HEK293 (cell line): ENCODE measurements around the gene DSN1.

Source experiments
- CTCF ChIA-PET: fragments of 350-600 bp; formaldehyde crosslinking; extraction: SDS; loops from one replicate; lab custom pipeline; 2021; ENCODE audit warnings: antibody characterized with exemption; lab: Yijun Ruan, JAX
- POLR2A ChIA-PET: fragments of 300-600 bp; formaldehyde crosslinking; extraction: SDS; loops from one replicate; lab custom pipeline; 2020; ENCODE audit warnings: antibody characterized with exemption, inconsistent platforms; lab: Yijun Ruan, JAX
- H3K27ac ChIP-seq: fragments of 200-500 bp; sonication (Bioruptor generic); 2 replicates; pipeline ENCODE4 v1.5.1; 2014; ENCODE audit warnings: low read depth, low read length, control low read depth, inconsistent platforms; ENCODE audit errors: extremely low read depth
- H3K36me3 ChIP-seq, 2 experiments: fragments of 200-500 bp in 1 of 2; sonication (Bioruptor generic) in 1 of 2; 1 replicate in 1 of 2; 2 replicates in 1 of 2; pipeline ENCODE4 v1.5.1; 2014 to 2017; ENCODE audit warnings: inconsistent platforms in 2 of 2, low read length in 2 of 2; ENCODE audit not compliant: control insufficient read depth in 2 of 2, insufficient read depth in 1 of 2
- H3K4me1 ChIP-seq: fragments of 200-500 bp; sonication (Bioruptor generic); 2 replicates; pipeline ENCODE4 v1.5.1; 2014; ENCODE audit warnings: mild to moderate bottlenecking, low read length, inconsistent platforms; ENCODE audit not compliant: control insufficient read depth, insufficient read depth
- H3K4me3 ChIP-seq: 2 replicates; pipeline ENCODE4 v1.5.1; 2011; ENCODE audit warnings: low read depth, mild to moderate bottlenecking, control low read depth, low read length, moderate library complexity
- H3K9me3 ChIP-seq: fragments of 200-500 bp; sonication (Bioruptor generic); 2 replicates; pipeline ENCODE4 v1.5.1; 2014; ENCODE audit warnings: low read depth, low read length, inconsistent platforms; ENCODE audit not compliant: control insufficient read depth, insufficient read depth
- HOXA7 ChIP-seq: sonication (generic); formaldehyde crosslinking; IDR thresholded peaks from 2 replicates; pipeline ENCODE4 v1.8.1; 2022; ENCODE audit warnings: missing genetic modification reagents, borderline replicate concordance
- HOXC10 ChIP-seq: sonication (generic); formaldehyde crosslinking; IDR thresholded peaks from 2 replicates; pipeline ENCODE4 v1.8.1; 2023; ENCODE audit warnings: mild to moderate bottlenecking, missing genetic modification reagents
- INSM2 ChIP-seq: fragments of 450-650 bp; formaldehyde crosslinking; IDR thresholded peaks from 2 replicates; pipeline ENCODE4 v1.5.1; 2016; ENCODE audit warnings: missing biosample characterization, missing genetic modification characterization
- KLF16 ChIP-seq: fragments of 450-650 bp; formaldehyde crosslinking; IDR thresholded peaks from 2 replicates; pipeline ENCODE4 v1.5.1; 2017; ENCODE audit warnings: missing biosample characterization, missing genetic modification characterization
- SALL2 ChIP-seq: fragments of 450-650 bp; formaldehyde crosslinking; IDR thresholded peaks from 2 replicates; pipeline ENCODE4 v1.5.0; 2017; ENCODE audit warnings: missing biosample characterization, mild to moderate bottlenecking, missing genetic modification characterization, borderline replicate concordance
- ZNF155 ChIP-seq: fragments of 450-650 bp; formaldehyde crosslinking; IDR thresholded peaks from 2 replicates; pipeline ENCODE4 v1.5.1; 2016; ENCODE audit warnings: missing biosample characterization, missing genetic modification characterization
- ZNF175 ChIP-seq: fragments of 450-650 bp; formaldehyde crosslinking; IDR thresholded peaks from 2 replicates; pipeline ENCODE4 v1.5.1; 2016; ENCODE audit warnings: missing biosample characterization, missing genetic modification characterization
- ZNF530 ChIP-seq: fragments of 450-650 bp; formaldehyde crosslinking; IDR thresholded peaks from 2 replicates; pipeline ENCODE4 v1.5.1; 2016; ENCODE audit warnings: low read depth, missing biosample characterization, missing genetic modification characterization
- ZNF544 ChIP-seq: fragments of 450-650 bp; formaldehyde crosslinking; IDR thresholded peaks from 2 replicates; pipeline ENCODE4 v1.5.0; 2017; ENCODE audit warnings: missing biosample characterization, missing genetic modification characterization
- ZNF580 ChIP-seq: fragments of 450-650 bp; formaldehyde crosslinking; IDR thresholded peaks from 2 replicates; pipeline ENCODE4 v1.5.1; 2016; ENCODE audit warnings: missing biosample characterization, missing genetic modification characterization
- ZNF792 ChIP-seq: fragments of 450-650 bp; formaldehyde crosslinking; IDR thresholded peaks from 2 replicates; pipeline ENCODE4 v1.5.1; 2016; ENCODE audit warnings: missing biosample characterization, missing genetic modification characterization
- TF ChIP-seq, protein P1 (sequence below): fragments of 450-650 bp; formaldehyde crosslinking; IDR thresholded peaks from 2 replicates; pipeline ENCODE4 v1.5.1; 2016; ENCODE audit warnings: missing biosample characterization, missing genetic modification characterization
- TF ChIP-seq, protein P2 (sequence below): fragments of 450-650 bp; formaldehyde crosslinking; IDR thresholded peaks from 2 replicates; pipeline ENCODE4 v1.5.1; 2016; ENCODE audit warnings: missing biosample characterization, missing genetic modification characterization
- TF ChIP-seq, protein P3 (sequence below): fragments of 450-650 bp; formaldehyde crosslinking; IDR thresholded peaks from 2 replicates; pipeline ENCODE4 v1.5.1; 2016; ENCODE audit warnings: missing biosample characterization, missing genetic modification characterization
- TF ChIP-seq, protein P4 (sequence below): fragments of 450-650 bp; formaldehyde crosslinking; IDR thresholded peaks from 2 replicates; pipeline ENCODE4 v1.5.1; 2016; ENCODE audit warnings: missing biosample characterization, missing genetic modification characterization, borderline replicate concordance
- TF ChIP-seq, protein P5 (sequence below): fragments of 450-650 bp; formaldehyde crosslinking; IDR thresholded peaks from 2 replicates; pipeline ENCODE4 v1.5.1; 2016; ENCODE audit warnings: missing biosample characterization, missing genetic modification characterization

Gene DSN1

GRCh38 chr20:36784900-36785299, 11.3 kb upstream of the DSN1 start:
- POLR2A ChIA-PET, result interaction anchor here (1.9 kb wide), 1 partner anchor 11 kb away, joined by 4 read pairs; the partner anchor contains the start of gene DSN1
- Histone ChIP-seq H3K9me3 (no peaks in the 10 kb centered on the region), H3K4me1 (no peaks in the 10 kb centered on the region), H3K36me3 (peaks cover 0 to 44% of the 10 kb centered on the region in 2 experiments; a peak in 2 of 3 replicates), H3K4me3 (no peak overlapping the region), H3K27ac (no peak overlapping the region)
- CTCF ChIA-PET, result interaction anchor here (1.1 kb wide), 1 partner anchor 10 kb away, joined by 3 read pairs; no protein-coding TSS in a partner anchor
- no peak for TF ChIP-seq HOXA7 (CRISPR knock-in tag)
- TF ChIP-seq, protein P1, sequence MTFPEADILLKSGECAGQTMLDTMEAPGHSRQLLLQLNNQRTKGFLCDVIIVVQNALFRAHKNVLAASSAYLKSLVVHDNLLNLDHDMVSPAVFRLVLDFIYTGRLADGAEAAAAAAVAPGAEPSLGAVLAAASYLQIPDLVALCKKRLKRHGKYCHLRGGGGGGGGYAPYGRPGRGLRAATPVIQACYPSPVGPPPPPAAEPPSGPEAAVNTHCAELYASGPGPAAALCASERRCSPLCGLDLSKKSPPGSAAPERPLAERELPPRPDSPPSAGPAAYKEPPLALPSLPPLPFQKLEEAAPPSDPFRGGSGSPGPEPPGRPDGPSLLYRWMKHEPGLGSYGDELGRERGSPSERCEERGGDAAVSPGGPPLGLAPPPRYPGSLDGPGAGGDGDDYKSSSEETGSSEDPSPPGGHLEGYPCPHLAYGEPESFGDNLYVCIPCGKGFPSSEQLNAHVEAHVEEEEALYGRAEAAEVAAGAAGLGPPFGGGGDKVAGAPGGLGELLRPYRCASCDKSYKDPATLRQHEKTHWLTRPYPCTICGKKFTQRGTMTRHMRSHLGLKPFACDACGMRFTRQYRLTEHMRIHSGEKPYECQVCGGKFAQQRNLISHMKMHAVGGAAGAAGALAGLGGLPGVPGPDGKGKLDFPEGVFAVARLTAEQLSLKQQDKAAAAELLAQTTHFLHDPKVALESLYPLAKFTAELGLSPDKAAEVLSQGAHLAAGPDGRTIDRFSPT (tag by site-specific recombination), result no peak
- TF ChIP-seq ZNF544 (tag by site-specific recombination), result no peak
- TF ChIP-seq, protein P2, sequence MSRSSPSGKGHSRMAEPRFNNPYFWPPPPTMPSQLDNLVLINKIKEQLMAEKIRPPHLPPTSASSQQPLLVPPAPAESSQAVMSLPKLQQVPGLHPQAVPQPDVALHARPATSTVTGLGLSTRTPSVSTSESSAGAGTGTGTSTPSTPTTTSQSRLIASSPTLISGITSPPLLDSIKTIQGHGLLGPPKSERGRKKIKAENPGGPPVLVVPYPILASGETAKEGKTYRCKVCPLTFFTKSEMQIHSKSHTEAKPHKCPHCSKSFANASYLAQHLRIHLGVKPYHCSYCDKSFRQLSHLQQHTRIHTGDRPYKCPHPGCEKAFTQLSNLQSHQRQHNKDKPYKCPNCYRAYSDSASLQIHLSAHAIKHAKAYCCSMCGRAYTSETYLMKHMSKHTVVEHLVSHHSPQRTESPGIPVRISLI (tag by site-specific recombination), result no peak
- TF ChIP-seq, protein P3, sequence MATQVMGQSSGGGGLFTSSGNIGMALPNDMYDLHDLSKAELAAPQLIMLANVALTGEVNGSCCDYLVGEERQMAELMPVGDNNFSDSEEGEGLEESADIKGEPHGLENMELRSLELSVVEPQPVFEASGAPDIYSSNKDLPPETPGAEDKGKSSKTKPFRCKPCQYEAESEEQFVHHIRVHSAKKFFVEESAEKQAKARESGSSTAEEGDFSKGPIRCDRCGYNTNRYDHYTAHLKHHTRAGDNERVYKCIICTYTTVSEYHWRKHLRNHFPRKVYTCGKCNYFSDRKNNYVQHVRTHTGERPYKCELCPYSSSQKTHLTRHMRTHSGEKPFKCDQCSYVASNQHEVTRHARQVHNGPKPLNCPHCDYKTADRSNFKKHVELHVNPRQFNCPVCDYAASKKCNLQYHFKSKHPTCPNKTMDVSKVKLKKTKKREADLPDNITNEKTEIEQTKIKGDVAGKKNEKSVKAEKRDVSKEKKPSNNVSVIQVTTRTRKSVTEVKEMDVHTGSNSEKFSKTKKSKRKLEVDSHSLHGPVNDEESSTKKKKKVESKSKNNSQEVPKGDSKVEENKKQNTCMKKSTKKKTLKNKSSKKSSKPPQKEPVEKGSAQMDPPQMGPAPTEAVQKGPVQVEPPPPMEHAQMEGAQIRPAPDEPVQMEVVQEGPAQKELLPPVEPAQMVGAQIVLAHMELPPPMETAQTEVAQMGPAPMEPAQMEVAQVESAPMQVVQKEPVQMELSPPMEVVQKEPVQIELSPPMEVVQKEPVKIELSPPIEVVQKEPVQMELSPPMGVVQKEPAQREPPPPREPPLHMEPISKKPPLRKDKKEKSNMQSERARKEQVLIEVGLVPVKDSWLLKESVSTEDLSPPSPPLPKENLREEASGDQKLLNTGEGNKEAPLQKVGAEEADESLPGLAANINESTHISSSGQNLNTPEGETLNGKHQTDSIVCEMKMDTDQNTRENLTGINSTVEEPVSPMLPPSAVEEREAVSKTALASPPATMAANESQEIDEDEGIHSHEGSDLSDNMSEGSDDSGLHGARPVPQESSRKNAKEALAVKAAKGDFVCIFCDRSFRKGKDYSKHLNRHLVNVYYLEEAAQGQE, result no peak
- no peak for TF ChIP-seq ZNF580
- TF ChIP-seq INSM2 (tag by site-specific recombination), result no peak
- TF ChIP-seq ZNF530 (tag by site-specific recombination), result no peak
- TF ChIP-seq, protein P4, sequence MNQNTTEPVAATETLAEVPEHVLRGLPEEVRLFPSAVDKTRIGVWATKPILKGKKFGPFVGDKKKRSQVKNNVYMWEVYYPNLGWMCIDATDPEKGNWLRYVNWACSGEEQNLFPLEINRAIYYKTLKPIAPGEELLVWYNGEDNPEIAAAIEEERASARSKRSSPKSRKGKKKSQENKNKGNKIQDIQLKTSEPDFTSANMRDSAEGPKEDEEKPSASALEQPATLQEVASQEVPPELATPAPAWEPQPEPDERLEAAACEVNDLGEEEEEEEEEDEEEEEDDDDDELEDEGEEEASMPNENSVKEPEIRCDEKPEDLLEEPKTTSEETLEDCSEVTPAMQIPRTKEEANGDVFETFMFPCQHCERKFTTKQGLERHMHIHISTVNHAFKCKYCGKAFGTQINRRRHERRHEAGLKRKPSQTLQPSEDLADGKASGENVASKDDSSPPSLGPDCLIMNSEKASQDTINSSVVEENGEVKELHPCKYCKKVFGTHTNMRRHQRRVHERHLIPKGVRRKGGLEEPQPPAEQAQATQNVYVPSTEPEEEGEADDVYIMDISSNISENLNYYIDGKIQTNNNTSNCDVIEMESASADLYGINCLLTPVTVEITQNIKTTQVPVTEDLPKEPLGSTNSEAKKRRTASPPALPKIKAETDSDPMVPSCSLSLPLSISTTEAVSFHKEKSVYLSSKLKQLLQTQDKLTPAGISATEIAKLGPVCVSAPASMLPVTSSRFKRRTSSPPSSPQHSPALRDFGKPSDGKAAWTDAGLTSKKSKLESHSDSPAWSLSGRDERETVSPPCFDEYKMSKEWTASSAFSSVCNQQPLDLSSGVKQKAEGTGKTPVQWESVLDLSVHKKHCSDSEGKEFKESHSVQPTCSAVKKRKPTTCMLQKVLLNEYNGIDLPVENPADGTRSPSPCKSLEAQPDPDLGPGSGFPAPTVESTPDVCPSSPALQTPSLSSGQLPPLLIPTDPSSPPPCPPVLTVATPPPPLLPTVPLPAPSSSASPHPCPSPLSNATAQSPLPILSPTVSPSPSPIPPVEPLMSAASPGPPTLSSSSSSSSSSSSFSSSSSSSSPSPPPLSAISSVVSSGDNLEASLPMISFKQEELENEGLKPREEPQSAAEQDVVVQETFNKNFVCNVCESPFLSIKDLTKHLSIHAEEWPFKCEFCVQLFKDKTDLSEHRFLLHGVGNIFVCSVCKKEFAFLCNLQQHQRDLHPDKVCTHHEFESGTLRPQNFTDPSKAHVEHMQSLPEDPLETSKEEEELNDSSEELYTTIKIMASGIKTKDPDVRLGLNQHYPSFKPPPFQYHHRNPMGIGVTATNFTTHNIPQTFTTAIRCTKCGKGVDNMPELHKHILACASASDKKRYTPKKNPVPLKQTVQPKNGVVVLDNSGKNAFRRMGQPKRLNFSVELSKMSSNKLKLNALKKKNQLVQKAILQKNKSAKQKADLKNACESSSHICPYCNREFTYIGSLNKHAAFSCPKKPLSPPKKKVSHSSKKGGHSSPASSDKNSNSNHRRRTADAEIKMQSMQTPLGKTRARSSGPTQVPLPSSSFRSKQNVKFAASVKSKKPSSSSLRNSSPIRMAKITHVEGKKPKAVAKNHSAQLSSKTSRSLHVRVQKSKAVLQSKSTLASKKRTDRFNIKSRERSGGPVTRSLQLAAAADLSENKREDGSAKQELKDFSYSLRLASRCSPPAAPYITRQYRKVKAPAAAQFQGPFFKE (tag by site-specific recombination), result no peak
- no peak for TF ChIP-seq ZNF155
- TF ChIP-seq, protein P5, sequence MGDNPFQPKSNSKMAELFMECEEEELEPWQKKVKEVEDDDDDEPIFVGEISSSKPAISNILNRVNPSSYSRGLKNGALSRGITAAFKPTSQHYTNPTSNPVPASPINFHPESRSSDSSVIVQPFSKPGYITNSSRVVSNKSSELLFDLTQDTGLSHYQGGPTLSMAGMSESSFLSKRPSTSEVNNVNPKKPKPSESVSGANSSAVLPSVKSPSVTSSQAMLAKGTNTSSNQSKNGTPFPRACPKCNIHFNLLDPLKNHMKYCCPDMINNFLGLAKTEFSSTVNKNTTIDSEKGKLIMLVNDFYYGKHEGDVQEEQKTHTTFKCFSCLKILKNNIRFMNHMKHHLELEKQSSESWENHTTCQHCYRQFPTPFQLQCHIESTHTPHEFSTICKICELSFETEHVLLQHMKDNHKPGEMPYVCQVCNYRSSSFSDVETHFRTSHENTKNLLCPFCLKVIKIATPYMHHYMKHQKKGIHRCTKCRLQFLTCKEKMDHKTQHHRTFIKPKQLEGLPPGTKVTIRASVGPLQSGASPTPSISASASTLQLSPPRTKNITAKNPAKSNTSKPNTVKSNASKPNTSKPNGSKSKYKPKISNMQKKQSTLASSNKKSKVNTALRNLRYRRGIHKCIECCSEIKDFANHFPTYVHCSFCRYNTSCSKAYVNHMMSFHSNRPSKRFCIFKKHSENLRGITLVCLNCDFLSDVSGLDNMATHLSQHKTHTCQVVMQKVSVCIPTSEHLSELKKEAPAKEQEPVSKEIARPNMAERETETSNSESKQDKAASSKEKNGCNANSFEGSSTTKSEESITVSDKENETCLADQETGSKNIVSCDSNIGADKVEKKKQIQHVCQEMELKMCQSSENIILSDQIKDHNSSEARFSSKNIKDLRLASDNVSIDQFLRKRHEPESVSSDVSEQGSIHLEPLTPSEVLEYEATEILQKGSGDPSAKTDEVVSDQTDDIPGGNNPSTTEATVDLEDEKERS (tag by site-specific recombination), result no peak
- no peak for TF ChIP-seq HOXC10 (CRISPR knock-in tag)
- TF ChIP-seq SALL2 (tag by site-specific recombination), result no peak
- TF ChIP-seq KLF16 (tag by site-specific recombination), result no peak
- no peak for TF ChIP-seq ZNF175 (tag by site-specific recombination)
- no peak for TF ChIP-seq ZNF792
